ENCODE results near the gene ST8SIA6. TPM values are rescaled to one million over a fixed set of nuclear protein-coding genes. Genes with fewer than 3 reads are reported as not detected.

The ST8SIA6 gene
- total and polyA plus RNA-seq, 9 of the 15 experiments (the other 6 are each of a cell fraction or from before 2014, with no cell fraction given): 0.69 to 6.7 (median 5.0) TPM

- Histone ChIP-seq H3K27me3 (ENCODE audit: control insufficient read depth in 2 of 2, insufficient read depth in 2 of 2, low read length in 2 of 2) (no peaks in the 10 kb centered on the region), H3K9me1 (ENCODE audit: control insufficient read depth, insufficient read depth, low read length) (no peaks in the 10 kb centered on the region), H3K27ac (ENCODE audit: extremely low read depth, low read depth, low read length) (no peak overlapping the region), H3K79me2 (ENCODE audit: control insufficient read depth, insufficient read depth, low read length) (no peaks in the 10 kb centered on the region), H2AFZ (ENCODE audit: low read depth, low read length) (peak overlapping the region; percentile 23; the same call in 1 of the 2 replicates), H3K4me1 (replicated peaks in 1 of 2; ENCODE audit: control insufficient read depth in 2 of 2, insufficient read depth in 2 of 2, low read length in 2 of 2) (peaks cover 0 to 8% of the 10 kb centered on the region in 2 experiments; a peak in 2 of 5 replicates), H3K4me3 (no peak overlapping the region), H3K9ac (ENCODE audit: insufficient read depth in 1 of 2, low read depth in 2 of 2, low read length in 2 of 2) (no peak overlapping the region), H3K9me3 (replicated peaks; ENCODE audit: control insufficient read depth, insufficient read depth, low read depth, low read length) (no peaks in the 10 kb centered on the region), H4K20me1 (replicated peaks; ENCODE audit: control insufficient read depth, insufficient read depth, low read length) (no peaks in the 10 kb centered on the region), H3K36me3 (ENCODE audit: control insufficient read depth, insufficient read depth, low read length) (peaks cover 5% of the 10 kb centered on the region; the same call in 1 of the 3 replicates), H3K4me2 (ENCODE audit: insufficient read depth, low read length) (0 out of 2 replicates have a peak overlapping the region, but pooled peaks have one; percentile 14)
- in situ Hi-C loops (cut with MboI) (no loop called here), intact Hi-C loops (cut with micrococcal nuclease) (no loop called here)
- CTCF ChIA-PET (ENCODE audit: low intra/inter-chr PET ratio): no interaction called here
- POLR2A ChIA-PET: no interaction called here
- WGBS (ENCODE audit: insufficient coverage, low coverage, missing lambda C conversion rate): 5% methylated on average over 6 of the region's 6 CpGs
- no peak for FAIRE-seq
- no TSS peak for BruUV-seq (replicated peaks)
- DNase-seq (ENCODE audit: extremely low read depth in 1 of 4, low spot score in 3 of 4): peak in 1 of 4 experiments; percentile 26
- ATAC-seq: peak; percentile 61
- TF ChIP-seq JUN (IDR thresholded peaks at IDR 0.05; ENCODE audit: borderline replicate concordance, low read depth, low read length) (no peak), JUN (CRISPR knock-in tag; IDR thresholded peaks at IDR 0.05; ENCODE audit: borderline replicate concordance) (no peak), EP400 (IDR thresholded peaks at IDR 0.05) (0 out of 2 replicates have a peak, but pooled peaks have one; percentile 16), SRSF1 (IDR thresholded peaks at IDR 0.05; ENCODE audit: low read depth, low read length) (no peak), ARID1B (IDR thresholded peaks at IDR 0.05) (peak; percentile 29; the same call in 1 of the 2 replicates), HNRNPLL (IDR thresholded peaks at IDR 0.05; ENCODE audit: low read depth, low read length, poor library complexity, severe bottlenecking) (no peak), ZNF592 (IDR thresholded peaks at IDR 0.05) (0 out of 2 replicates have a peak, but pooled peaks have one; percentile 46), HMBOX1 (IDR thresholded peaks at IDR 0.05) (peak; percentile 30; the same call in 1 of the 2 replicates), PKNOX1 (IDR thresholded peaks at IDR 0.05) (peak; percentile 49), CBFA2T3 (IDR thresholded peaks at IDR 0.05) (peak; percentile 38; the same call in 1 of the 2 replicates), HINFP (tag; conservative IDR thresholded peaks at IDR 0.05; ENCODE audit: low read depth) (no peak), DPF2 (IDR thresholded peaks at IDR 0.05) (peak; percentile 41; the same call in 1 of the 2 replicates)
These were observed 59.5 kb downstream of the ST8SIA6 start for GRCh38 chr10:17394854-17395253.

Measured in K562 (cell line).